Activated T-helper 1 cell treated with anti-CD3 and anti-CD28 coated beads, Interleukin-12 subunit alpha, Interleukin-12 subunit beta, Interleukin-2, Interleukin-4 antibody, amounts not matched to agents 30 ng/mL and 10 ng/mL and 1 ng/mL, durations not matched to agents 14 hours and 24 hours and 36 hours (primary cell): ENCODE measurements around the gene CCL22. TPM values are rescaled to one million over a fixed set of nuclear protein-coding genes. Genes with fewer than 3 reads are reported as not detected.
"Not testable (repeated sequence)": the region's sequence is repeated elsewhere in the genome, so short reads cannot be mapped to it uniquely, and the experiment has no call there.

Source experiments
- DNase-seq: peaks from one replicate; pipeline ENCODE4 v3.0.0; 2021; ENCODE audit warnings: low spot score
- H3K27ac Mint-ChIP-seq: one replicate; pipeline ENCODE4 v1.8.0; 2021; ENCODE audit warnings: mild to moderate bottlenecking, mixed read lengths
- H3K27me3 Mint-ChIP-seq: one replicate; pipeline ENCODE4 v1.8.0; 2022; ENCODE audit warnings: mild to moderate bottlenecking, moderate library complexity, mixed read lengths; ENCODE audit not compliant: insufficient read depth
- H3K36me3 Mint-ChIP-seq: one replicate; pipeline ENCODE4 v1.8.0; 2021; ENCODE audit warnings: low read depth, mixed read lengths
- H3K4me1 Mint-ChIP-seq: one replicate; pipeline ENCODE4 v1.8.0; 2021; ENCODE audit warnings: low read depth, mixed read lengths
- H3K4me3 Mint-ChIP-seq: one replicate; pipeline ENCODE4 v1.8.0; 2021; ENCODE audit warnings: mild to moderate bottlenecking, moderate library complexity, mixed read lengths
- H3K9me3 Mint-ChIP-seq: one replicate; pipeline ENCODE4 v1.8.0; 2021; ENCODE audit warnings: mixed read lengths
- intact Hi-C: fragments of 100-400 bp; cut with micrococcal nuclease; formaldehyde crosslinking; loops from one replicate; pipeline ENCODE4 v1.15.1; 2024
- total RNA-seq: library from RNA; stranded (reverse); gene quantifications from 2 replicates; pipeline ENCODE4 v1.2.3, GENCODE V29; 2022

Gene CCL22
- total RNA-seq, 1 donor from 2014 or later, result 11.4 TPM

GRCh38 chr16:57333402-57333801, 25.2 kb upstream of the CCL22 start:
- no peaks in the 10 kb centered on the region for H3K4me1 Mint-ChIP-seq
- no peaks in the 10 kb centered on the region for H3K36me3 Mint-ChIP-seq

GRCh38 chr16:57335366-57335765, 23.2 kb upstream of the CCL22 start:
- Mint-ChIP-seq H3K27me3 (peaks cover 30% of the 10 kb centered on the region), H3K4me3 (no peak overlapping the region), H3K4me1 (peaks cover 15% of the 10 kb centered on the region), H3K36me3 (no peaks in the 10 kb centered on the region), H3K9me3 (no peaks in the 10 kb centered on the region), H3K27ac (no peak overlapping the region)
- intact Hi-C loops, result no loop called here
- DNase-seq, result no peak

More at GRCh38 chr16:57333402-57333801, 25.2 kb upstream of the CCL22 start:
- intact Hi-C loops, result no loop called here
- peaks cover 23% of the 10 kb centered on the region for H3K27me3 Mint-ChIP-seq
- no peaks in the 10 kb centered on the region for H3K9me3 Mint-ChIP-seq
- H3K4me3 Mint-ChIP-seq, result no peak overlapping the region
- no peak overlapping the region for H3K27ac Mint-ChIP-seq
- no peak for DNase-seq

- Mint-ChIP-seq H3K27me3 (peaks cover 11% of the 10 kb centered on the region), H3K4me3 (no peak overlapping the region), H3K9me3 (no peaks in the 10 kb centered on the region), H3K4me1 (peaks cover 15% of the 10 kb centered on the region), H3K36me3 (no peaks in the 10 kb centered on the region), H3K27ac (no peak overlapping the region)
- no peak for DNase-seq
- intact Hi-C loops, result no loop called here
These were observed 17.5 kb upstream of the CCL22 start for GRCh38 chr16:57341062-57341440.

GRCh38 chr16:57341441-57342303, 16.9 kb upstream of the CCL22 start:
- peaks cover 14% of the 10 kb centered on the region for H3K27me3 Mint-ChIP-seq
- H3K4me3 Mint-ChIP-seq, result no peak overlapping the region
- H3K9me3 Mint-ChIP-seq, result no peaks in the 10 kb centered on the region
- intact Hi-C loops, result no loop called here
- H3K4me1 Mint-ChIP-seq, result peaks cover 15% of the 10 kb centered on the region
- no peak overlapping the region for H3K27ac Mint-ChIP-seq
- no peak for DNase-seq
- no peaks in the 10 kb centered on the region for H3K36me3 Mint-ChIP-seq

GRCh38 chr16:57342606-57343005, 16.0 kb upstream of the CCL22 start:
- peaks cover 22% of the 10 kb centered on the region for H3K27me3 Mint-ChIP-seq

GRCh38 chr16:57343221-57343620, 15.4 kb upstream of the CCL22 start:
- no peak for DNase-seq
- H3K27ac Mint-ChIP-seq, result no peak overlapping the region
- H3K27me3 Mint-ChIP-seq, result peaks cover 25% of the 10 kb centered on the region
- no peak overlapping the region for H3K4me3 Mint-ChIP-seq
- H3K36me3 Mint-ChIP-seq, result no peaks in the 10 kb centered on the region
- intact Hi-C loops, result no loop called here
- no peaks in the 10 kb centered on the region for H3K9me3 Mint-ChIP-seq
- H3K4me1 Mint-ChIP-seq, result peaks cover 15% of the 10 kb centered on the region

More at GRCh38 chr16:57342606-57343005, 16.0 kb upstream of the CCL22 start:
- H3K9me3 Mint-ChIP-seq, H3K27ac Mint-ChIP-seq, H3K4me3 Mint-ChIP-seq, intact Hi-C loops, H3K36me3 Mint-ChIP-seq, DNase-seq: not testable (repeated sequence)
- peaks cover 15% of the 10 kb centered on the region for H3K4me1 Mint-ChIP-seq

GRCh38 chr16:57344094-57344493, 14.5 kb upstream of the CCL22 start:
- H3K4me1 Mint-ChIP-seq, H3K9me3 Mint-ChIP-seq, DNase-seq, H3K27ac Mint-ChIP-seq, H3K4me3 Mint-ChIP-seq, H3K36me3 Mint-ChIP-seq, intact Hi-C loops: not testable (repeated sequence)
- peaks cover 27% of the 10 kb centered on the region for H3K27me3 Mint-ChIP-seq

- Mint-ChIP-seq H3K9me3 (no peaks in the 10 kb centered on the region), H3K4me1 (peaks cover 6% of the 10 kb centered on the region), H3K27ac (no peak overlapping the region), H3K4me3 (no peak overlapping the region), H3K36me3 (no peaks in the 10 kb centered on the region), H3K27me3 (peaks cover 34% of the 10 kb centered on the region)
- DNase-seq, result no peak
- intact Hi-C loops, result no loop called here
These were observed 13.6 kb upstream of the CCL22 start for GRCh38 chr16:57345021-57345420.

GRCh38 chr16:57345666-57346204, 12.8 kb upstream of the CCL22 start:
- intact Hi-C loops, result no loop called here
- Mint-ChIP-seq H3K9me3 (no peaks in the 10 kb centered on the region), H3K4me3 (no peak overlapping the region), H3K36me3 (no peaks in the 10 kb centered on the region), H3K4me1 (peaks cover 8% of the 10 kb centered on the region), H3K27me3 (peaks cover 41% of the 10 kb centered on the region), H3K27ac (no peak overlapping the region)
- DNase-seq, result no peak

GRCh38 chr16:57347858-57348257, 10.7 kb upstream of the CCL22 start:
- intact Hi-C loops, result no loop called here
- Mint-ChIP-seq H3K9me3 (no peaks in the 10 kb centered on the region), H3K36me3 (no peaks in the 10 kb centered on the region), H3K27ac (no peak overlapping the region), H3K27me3 (peaks cover 45% of the 10 kb centered on the region), H3K4me1 (peaks cover 8% of the 10 kb centered on the region), H3K4me3 (no peak overlapping the region)
- no peak for DNase-seq

GRCh38 chr16:57348327-57348726, 10.3 kb upstream of the CCL22 start:
- peaks cover 8% of the 10 kb centered on the region for H3K4me1 Mint-ChIP-seq
- no peak for DNase-seq
- H3K27ac Mint-ChIP-seq, result no peak overlapping the region
- no peaks in the 10 kb centered on the region for H3K36me3 Mint-ChIP-seq
- H3K27me3 Mint-ChIP-seq, result peaks cover 45% of the 10 kb centered on the region
- intact Hi-C loops, result no loop called here
- no peaks in the 10 kb centered on the region for H3K9me3 Mint-ChIP-seq
- H3K4me3 Mint-ChIP-seq, result no peak overlapping the region

GRCh38 chr16:57349212-57350031, 9.2 kb upstream of the CCL22 start:
- H3K4me3 Mint-ChIP-seq, result no peak overlapping the region
- peaks cover 44% of the 10 kb centered on the region for H3K27me3 Mint-ChIP-seq
- H3K36me3 Mint-ChIP-seq, result no peaks in the 10 kb centered on the region
- peaks cover 8% of the 10 kb centered on the region for H3K4me1 Mint-ChIP-seq
- H3K27ac Mint-ChIP-seq, result no peak overlapping the region
- H3K9me3 Mint-ChIP-seq, result no peaks in the 10 kb centered on the region
- no peak for DNase-seq
- intact Hi-C loops, result no loop called here

- no peak overlapping the region for H3K27ac Mint-ChIP-seq
- H3K36me3 Mint-ChIP-seq, result no peaks in the 10 kb centered on the region
These were observed 5.9 kb upstream of the CCL22 start for GRCh38 chr16:57352636-57353047.

More at GRCh38 chr16:57352636-57353047, 5.9 kb upstream of the CCL22 start:
- peaks cover 33% of the 10 kb centered on the region for H3K27me3 Mint-ChIP-seq
- no peaks in the 10 kb centered on the region for H3K9me3 Mint-ChIP-seq
- no peak overlapping the region for H3K4me3 Mint-ChIP-seq
- no peak for DNase-seq
- intact Hi-C loops, result no loop called here
- peaks cover 8% of the 10 kb centered on the region for H3K4me1 Mint-ChIP-seq
